ENCODE results near the gene DAG1. TPM values are rescaled to one million over a fixed set of nuclear protein-coding genes. Genes with fewer than 3 reads are reported as not detected.

Gene DAG1
- total and polyA plus RNA-seq, 2 experiments from 2014 or later: 29.9 to 152 TPM

DNA sequence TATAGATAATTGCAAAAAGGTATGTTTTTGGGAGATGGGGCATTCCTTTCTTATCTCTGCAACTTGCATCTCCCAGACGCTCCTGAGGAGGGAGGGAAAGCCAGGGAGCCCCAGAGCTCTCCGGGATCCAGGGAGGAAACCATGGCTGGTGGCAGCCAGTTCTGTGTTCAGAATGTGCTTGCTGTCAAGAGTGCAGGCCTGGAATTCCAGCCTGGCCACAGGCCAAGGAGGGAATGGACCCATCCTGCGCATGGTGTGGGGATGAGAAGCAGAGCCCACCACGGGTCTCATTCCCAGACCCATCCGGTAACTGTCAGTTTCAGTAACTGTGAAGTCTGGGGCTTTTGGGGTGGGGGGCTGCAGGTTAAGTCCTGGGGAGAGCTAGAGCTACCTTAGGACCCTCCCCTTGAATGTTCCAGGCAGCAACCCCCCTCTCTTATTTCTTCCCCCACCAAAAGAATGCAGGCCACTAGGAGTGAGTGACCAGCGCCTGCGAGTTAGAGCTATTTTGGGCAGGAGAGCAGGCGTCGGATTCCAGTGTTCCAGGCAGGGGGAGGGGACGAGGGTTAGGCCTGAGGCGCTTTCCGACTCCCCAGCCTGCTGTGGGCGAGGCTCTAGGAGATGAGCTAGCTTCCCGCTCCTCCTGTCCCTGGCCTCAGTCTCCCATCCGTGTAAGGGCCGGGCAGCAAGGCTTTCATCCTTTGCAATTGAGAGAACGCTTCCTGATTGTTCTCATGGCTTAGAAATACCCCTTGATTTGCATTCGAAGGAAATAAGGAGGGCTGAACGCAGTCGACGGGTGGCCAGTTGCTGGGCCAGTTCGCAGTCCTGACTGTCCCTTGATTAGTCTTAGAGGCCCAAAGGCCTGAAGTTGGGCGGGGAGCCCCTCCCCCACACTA is 781 bp upstream of the DAG1 start:
- DNase-seq (ENCODE audit: low spot score): peak; percentile 94

DNA sequence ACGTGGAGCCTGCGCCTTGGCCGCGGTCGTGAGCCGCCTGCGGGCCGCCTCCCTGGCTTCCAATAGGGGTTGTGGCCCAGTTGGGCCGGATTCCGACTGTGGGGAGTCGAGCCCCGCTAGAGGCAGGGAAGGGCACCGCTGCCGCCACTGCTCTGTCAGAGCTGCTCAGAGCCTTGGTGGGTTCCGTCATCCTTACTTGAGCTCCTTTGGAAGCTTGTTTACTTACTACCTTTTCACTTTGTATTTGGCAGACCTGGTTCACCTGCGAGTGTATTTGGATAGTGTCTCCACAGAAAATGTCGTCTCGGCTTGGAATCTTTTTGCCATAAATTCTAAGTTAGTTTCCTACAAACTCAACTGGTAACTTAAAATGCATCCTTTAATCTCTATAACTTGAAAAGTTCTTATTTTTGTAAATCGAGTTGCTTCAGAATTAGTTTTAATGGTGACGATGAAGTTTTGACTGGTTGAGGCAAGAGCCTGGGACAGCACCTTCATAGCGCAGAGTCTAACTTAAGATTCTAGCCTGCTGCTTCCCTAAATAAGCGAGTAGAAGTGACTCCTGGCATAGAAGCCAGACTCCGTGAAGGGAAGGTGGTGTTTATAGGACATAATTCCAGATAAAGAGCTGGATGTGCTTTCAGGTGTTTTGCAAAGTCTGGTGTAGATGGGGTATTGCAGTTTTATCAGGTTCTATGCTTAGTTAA is 800 bp downstream of the DAG1 start:
- Histone ChIP-seq H3K4me3 (peak overlapping the region; percentile 70), H3K79me2 (replicated peaks; ENCODE audit: insufficient read depth) (peaks cover 54% of the 10 kb centered on the region), H3K27me3 (ENCODE audit: insufficient read depth) (no peaks in the 10 kb centered on the region), H4K20me1 (replicated peaks; ENCODE audit: insufficient read depth) (peaks cover 10% of the 10 kb centered on the region), H3F3A (replicated peaks; ENCODE audit: low read depth) (peaks cover 14% of the 10 kb centered on the region), H3K9me2 (ENCODE audit: insufficient read depth) (no peaks in the 10 kb centered on the region), H3K27ac (ENCODE audit: low read depth) (peak overlapping the region; percentile 36; the same call in 1 of the 2 replicates), H3K4me2 (peak overlapping the region; percentile 83), H3K36me3 (ENCODE audit: insufficient read depth) (no peaks in the 10 kb centered on the region; the same call in 1 of the 2 replicates), H2AFZ (no peak overlapping the region), H3K4me1 (ENCODE audit: insufficient read depth) (peaks cover 25% of the 10 kb centered on the region)
- Mint-ChIP-seq H3K4me1 (peaks cover 24% of the 10 kb centered on the region), H3K9me3 (no peaks in the 10 kb centered on the region), H3K4me3 (peak overlapping the region; percentile 93), H3K27me3 (ENCODE audit: insufficient read depth, low read depth, poor library complexity) (peaks cover 22% of the 10 kb centered on the region), H3K27ac (peak overlapping the region; percentile 80), H3K36me3 (ENCODE audit: low read depth) (peaks cover 35% of the 10 kb centered on the region)
- no peak for DNase-seq (ENCODE audit: low spot score)
- ATAC-seq: peak; percentile 29
- TF ChIP-seq, protein P1, sequence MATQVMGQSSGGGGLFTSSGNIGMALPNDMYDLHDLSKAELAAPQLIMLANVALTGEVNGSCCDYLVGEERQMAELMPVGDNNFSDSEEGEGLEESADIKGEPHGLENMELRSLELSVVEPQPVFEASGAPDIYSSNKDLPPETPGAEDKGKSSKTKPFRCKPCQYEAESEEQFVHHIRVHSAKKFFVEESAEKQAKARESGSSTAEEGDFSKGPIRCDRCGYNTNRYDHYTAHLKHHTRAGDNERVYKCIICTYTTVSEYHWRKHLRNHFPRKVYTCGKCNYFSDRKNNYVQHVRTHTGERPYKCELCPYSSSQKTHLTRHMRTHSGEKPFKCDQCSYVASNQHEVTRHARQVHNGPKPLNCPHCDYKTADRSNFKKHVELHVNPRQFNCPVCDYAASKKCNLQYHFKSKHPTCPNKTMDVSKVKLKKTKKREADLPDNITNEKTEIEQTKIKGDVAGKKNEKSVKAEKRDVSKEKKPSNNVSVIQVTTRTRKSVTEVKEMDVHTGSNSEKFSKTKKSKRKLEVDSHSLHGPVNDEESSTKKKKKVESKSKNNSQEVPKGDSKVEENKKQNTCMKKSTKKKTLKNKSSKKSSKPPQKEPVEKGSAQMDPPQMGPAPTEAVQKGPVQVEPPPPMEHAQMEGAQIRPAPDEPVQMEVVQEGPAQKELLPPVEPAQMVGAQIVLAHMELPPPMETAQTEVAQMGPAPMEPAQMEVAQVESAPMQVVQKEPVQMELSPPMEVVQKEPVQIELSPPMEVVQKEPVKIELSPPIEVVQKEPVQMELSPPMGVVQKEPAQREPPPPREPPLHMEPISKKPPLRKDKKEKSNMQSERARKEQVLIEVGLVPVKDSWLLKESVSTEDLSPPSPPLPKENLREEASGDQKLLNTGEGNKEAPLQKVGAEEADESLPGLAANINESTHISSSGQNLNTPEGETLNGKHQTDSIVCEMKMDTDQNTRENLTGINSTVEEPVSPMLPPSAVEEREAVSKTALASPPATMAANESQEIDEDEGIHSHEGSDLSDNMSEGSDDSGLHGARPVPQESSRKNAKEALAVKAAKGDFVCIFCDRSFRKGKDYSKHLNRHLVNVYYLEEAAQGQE (IDR thresholded peaks at IDR 0.05; ENCODE audit: unreplicated experiment): no peak
- TF ChIP-seq EZH2phosphoT487 (IDR thresholded peaks at IDR 0.05; ENCODE audit: unreplicated experiment) (no peak), STAT1 (IDR thresholded peaks at IDR 0.05; ENCODE audit: unreplicated experiment) (no peak), ZNF114 (CRISPR knock-in tag; IDR thresholded peaks at IDR 0.05) (no peak), CREB1 (CRISPR knock-in tag; IDR thresholded peaks at IDR 0.05; ENCODE audit: low read depth) (no peak), POLR2AphosphoS5 (IDR thresholded peaks at IDR 0.05; ENCODE audit: low read depth) (no peak)
- TF ChIP-seq, protein P2, sequence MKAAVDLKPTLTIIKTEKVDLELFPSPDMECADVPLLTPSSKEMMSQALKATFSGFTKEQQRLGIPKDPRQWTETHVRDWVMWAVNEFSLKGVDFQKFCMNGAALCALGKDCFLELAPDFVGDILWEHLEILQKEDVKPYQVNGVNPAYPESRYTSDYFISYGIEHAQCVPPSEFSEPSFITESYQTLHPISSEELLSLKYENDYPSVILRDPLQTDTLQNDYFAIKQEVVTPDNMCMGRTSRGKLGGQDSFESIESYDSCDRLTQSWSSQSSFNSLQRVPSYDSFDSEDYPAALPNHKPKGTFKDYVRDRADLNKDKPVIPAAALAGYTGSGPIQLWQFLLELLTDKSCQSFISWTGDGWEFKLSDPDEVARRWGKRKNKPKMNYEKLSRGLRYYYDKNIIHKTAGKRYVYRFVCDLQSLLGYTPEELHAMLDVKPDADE (IDR thresholded peaks at IDR 0.05): no peak
- TF ChIP-seq, protein P3, sequence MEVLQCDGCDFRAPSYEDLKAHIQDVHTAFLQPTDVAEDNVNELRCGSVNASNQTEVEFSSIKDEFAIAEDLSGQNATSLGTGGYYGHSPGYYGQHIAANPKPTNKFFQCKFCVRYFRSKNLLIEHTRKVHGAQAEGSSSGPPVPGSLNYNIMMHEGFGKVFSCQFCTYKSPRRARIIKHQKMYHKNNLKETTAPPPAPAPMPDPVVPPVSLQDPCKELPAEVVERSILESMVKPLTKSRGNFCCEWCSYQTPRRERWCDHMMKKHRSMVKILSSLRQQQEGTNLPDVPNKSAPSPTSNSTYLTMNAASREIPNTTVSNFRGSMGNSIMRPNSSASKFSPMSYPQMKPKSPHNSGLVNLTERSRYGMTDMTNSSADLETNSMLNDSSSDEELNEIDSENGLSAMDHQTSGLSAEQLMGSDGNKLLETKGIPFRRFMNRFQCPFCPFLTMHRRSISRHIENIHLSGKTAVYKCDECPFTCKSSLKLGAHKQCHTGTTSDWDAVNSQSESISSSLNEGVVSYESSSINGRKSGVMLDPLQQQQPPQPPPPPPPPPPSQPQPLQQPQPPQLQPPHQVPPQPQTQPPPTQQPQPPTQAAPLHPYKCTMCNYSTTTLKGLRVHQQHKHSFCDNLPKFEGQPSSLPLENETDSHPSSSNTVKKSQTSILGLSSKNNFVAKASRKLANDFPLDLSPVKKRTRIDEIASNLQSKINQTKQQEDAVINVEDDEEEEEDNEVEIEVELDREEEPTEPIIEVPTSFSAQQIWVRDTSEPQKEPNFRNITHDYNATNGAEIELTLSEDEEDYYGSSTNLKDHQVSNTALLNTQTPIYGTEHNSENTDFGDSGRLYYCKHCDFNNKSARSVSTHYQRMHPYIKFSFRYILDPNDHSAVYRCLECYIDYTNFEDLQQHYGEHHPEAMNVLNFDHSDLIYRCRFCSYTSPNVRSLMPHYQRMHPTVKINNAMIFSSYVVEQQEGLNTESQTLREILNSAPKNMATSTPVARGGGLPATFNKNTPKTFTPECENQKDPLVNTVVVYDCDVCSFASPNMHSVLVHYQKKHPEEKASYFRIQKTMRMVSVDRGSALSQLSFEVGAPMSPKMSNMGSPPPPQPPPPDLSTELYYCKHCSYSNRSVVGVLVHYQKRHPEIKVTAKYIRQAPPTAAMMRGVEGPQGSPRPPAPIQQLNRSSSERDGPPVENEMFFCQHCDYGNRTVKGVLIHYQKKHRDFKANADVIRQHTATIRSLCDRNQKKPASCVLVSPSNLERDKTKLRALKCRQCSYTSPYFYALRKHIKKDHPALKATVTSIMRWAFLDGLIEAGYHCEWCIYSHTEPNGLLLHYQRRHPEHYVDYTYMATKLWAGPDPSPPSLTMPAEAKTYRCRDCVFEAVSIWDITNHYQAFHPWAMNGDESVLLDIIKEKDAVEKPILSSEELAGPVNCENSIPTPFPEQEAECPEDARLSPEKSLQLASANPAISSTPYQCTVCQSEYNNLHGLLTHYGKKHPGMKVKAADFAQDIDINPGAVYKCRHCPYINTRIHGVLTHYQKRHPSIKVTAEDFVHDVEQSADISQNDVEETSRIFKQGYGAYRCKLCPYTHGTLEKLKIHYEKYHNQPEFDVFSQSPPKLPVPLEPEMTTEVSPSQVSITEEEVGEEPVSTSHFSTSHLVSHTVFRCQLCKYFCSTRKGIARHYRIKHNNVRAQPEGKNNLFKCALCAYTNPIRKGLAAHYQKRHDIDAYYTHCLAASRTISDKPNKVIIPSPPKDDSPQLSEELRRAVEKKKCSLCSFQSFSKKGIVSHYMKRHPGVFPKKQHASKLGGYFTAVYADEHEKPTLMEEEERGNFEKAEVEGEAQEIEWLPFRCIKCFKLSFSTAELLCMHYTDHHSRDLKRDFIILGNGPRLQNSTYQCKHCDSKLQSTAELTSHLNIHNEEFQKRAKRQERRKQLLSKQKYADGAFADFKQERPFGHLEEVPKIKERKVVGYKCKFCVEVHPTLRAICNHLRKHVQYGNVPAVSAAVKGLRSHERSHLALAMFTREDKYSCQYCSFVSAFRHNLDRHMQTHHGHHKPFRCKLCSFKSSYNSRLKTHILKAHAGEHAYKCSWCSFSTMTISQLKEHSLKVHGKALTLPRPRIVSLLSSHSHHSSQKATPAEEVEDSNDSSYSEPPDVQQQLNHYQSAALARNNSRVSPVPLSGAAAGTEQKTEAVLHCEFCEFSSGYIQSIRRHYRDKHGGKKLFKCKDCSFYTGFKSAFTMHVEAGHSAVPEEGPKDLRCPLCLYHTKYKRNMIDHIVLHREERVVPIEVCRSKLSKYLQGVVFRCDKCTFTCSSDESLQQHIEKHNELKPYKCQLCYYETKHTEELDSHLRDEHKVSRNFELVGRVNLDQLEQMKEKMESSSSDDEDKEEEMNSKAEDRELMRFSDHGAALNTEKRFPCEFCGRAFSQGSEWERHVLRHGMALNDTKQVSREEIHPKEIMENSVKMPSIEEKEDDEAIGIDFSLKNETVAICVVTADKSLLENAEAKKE (CRISPR knock-in tag; IDR thresholded peaks at IDR 0.05): no peak

More for the DNA sequence above, 781 bp upstream of the DAG1 start:
- Histone ChIP-seq H3K4me3 (peak overlapping the region; percentile 57), H3K9me2 (ENCODE audit: insufficient read depth) (no peaks in the 10 kb centered on the region), H3K27me3 (ENCODE audit: insufficient read depth) (no peaks in the 10 kb centered on the region), H3K4me1 (ENCODE audit: insufficient read depth) (peaks cover 25% of the 10 kb centered on the region), H2AFZ (0 out of 2 replicates have a peak overlapping the region, but pooled peaks have one; percentile 9), H3K79me2 (replicated peaks; ENCODE audit: insufficient read depth) (peaks cover 38% of the 10 kb centered on the region), H3K4me2 (peak overlapping the region; percentile 80), H3K27ac (ENCODE audit: low read depth) (peak overlapping the region; percentile 99), H4K20me1 (replicated peaks; ENCODE audit: insufficient read depth) (peaks cover 4% of the 10 kb centered on the region; the same call in 1 of the 2 replicates), H3K36me3 (ENCODE audit: insufficient read depth) (no peaks in the 10 kb centered on the region), H3F3A (replicated peaks; ENCODE audit: low read depth) (peaks cover 14% of the 10 kb centered on the region)
- H3K27me3 Mint-ChIP-seq (ENCODE audit: insufficient read depth, low read depth, poor library complexity): peaks cover 22% of the 10 kb centered on the region
- no peak for TF ChIP-seq ZNF114 (CRISPR knock-in tag; IDR thresholded peaks at IDR 0.05)
- H3K9me3 Mint-ChIP-seq: no peaks in the 10 kb centered on the region
- H3K27ac Mint-ChIP-seq: peak overlapping the region; percentile 99
- peaks cover 26% of the 10 kb centered on the region for H3K36me3 Mint-ChIP-seq (ENCODE audit: low read depth)
- ATAC-seq: peak; percentile 50
- peaks cover 24% of the 10 kb centered on the region for H3K4me1 Mint-ChIP-seq
- peak overlapping the region; percentile 81 for H3K4me3 Mint-ChIP-seq
